SU-DHL-6 (cell line): ENCODE results near the gene UCN2.

Experiments
- EZH2phosphoT487 ChIP-seq: fragments of 200-600 bp; sonication (generic), shearing (Covaris generic); conservative IDR thresholded peaks from 2 replicates; pipeline ENCODE4 v1.6.1; 2018; ENCODE audit warnings: mild to moderate bottlenecking, antibody characterized with exemption, low read length, moderate library complexity, mixed read lengths
- TF ChIP-seq, protein P1 (sequence below): fragments of 200-600 bp; sonication (generic); IDR thresholded peaks from one replicate; pipeline ENCODE4 v1.5.1; 2017; ENCODE audit warnings: antibody characterized with exemption, mild to moderate bottlenecking, low read length, moderate library complexity; ENCODE audit not compliant: insufficient read depth, poor library complexity, severe bottlenecking

- TF ChIP-seq, protein P1, sequence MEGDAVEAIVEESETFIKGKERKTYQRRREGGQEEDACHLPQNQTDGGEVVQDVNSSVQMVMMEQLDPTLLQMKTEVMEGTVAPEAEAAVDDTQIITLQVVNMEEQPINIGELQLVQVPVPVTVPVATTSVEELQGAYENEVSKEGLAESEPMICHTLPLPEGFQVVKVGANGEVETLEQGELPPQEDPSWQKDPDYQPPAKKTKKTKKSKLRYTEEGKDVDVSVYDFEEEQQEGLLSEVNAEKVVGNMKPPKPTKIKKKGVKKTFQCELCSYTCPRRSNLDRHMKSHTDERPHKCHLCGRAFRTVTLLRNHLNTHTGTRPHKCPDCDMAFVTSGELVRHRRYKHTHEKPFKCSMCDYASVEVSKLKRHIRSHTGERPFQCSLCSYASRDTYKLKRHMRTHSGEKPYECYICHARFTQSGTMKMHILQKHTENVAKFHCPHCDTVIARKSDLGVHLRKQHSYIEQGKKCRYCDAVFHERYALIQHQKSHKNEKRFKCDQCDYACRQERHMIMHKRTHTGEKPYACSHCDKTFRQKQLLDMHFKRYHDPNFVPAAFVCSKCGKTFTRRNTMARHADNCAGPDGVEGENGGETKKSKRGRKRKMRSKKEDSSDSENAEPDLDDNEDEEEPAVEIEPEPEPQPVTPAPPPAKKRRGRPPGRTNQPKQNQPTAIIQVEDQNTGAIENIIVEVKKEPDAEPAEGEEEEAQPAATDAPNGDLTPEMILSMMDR = no peak
- TF ChIP-seq EZH2phosphoT487 = no peak
Observed at GRCh38 chr3:48592519-48593087, 29.0 kb upstream of the UCN2 start.
